ENCODE results near the gene GJB1. TPM values are rescaled to one million over a fixed set of nuclear protein-coding genes. Genes with fewer than 3 reads are reported as not detected.

GJB1 gene
- total and polyA plus RNA-seq, 9 of the 15 experiments (the other 6 are each of a cell fraction or from before 2014, with no cell fraction given), result 0.11 TPM; not detected in 8

DNA sequence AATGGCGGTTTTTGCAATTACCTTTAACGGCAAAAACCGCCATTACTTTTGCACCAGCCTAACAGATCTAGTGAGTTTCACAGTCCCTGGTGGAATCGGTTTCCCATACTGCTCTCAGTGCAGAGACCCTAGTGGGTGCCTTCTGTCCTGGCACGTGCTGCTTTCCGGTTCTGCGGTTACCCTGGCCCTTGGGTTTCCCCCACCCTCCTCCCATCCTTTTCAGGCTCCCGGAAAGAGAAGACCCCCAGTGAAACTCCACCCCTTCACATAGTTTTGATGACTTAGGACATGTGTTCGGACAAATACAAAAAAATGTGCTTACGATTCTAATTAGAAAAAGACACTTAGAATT is 41.5 kb upstream of the GJB1 start (continued):
- TF ChIP-seq, protein P1, sequence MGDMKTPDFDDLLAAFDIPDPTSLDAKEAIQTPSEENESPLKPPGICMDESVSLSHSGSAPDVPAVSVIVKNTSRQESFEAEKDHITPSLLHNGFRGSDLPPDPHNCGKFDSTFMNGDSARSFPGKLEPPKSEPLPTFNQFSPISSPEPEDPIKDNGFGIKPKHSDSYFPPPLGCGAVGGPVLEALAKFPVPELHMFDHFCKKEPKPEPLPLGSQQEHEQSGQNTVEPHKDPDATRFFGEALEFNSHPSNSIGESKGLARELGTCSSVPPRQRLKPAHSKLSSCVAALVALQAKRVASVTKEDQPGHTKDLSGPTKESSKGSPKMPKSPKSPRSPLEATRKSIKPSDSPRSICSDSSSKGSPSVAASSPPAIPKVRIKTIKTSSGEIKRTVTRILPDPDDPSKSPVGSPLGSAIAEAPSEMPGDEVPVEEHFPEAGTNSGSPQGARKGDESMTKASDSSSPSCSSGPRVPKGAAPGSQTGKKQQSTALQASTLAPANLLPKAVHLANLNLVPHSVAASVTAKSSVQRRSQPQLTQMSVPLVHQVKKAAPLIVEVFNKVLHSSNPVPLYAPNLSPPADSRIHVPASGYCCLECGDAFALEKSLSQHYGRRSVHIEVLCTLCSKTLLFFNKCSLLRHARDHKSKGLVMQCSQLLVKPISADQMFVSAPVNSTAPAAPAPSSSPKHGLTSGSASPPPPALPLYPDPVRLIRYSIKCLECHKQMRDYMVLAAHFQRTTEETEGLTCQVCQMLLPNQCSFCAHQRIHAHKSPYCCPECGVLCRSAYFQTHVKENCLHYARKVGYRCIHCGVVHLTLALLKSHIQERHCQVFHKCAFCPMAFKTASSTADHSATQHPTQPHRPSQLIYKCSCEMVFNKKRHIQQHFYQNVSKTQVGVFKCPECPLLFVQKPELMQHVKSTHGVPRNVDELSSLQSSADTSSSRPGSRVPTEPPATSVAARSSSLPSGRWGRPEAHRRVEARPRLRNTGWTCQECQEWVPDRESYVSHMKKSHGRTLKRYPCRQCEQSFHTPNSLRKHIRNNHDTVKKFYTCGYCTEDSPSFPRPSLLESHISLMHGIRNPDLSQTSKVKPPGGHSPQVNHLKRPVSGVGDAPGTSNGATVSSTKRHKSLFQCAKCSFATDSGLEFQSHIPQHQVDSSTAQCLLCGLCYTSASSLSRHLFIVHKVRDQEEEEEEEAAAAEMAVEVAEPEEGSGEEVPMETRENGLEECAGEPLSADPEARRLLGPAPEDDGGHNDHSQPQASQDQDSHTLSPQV (IDR thresholded peaks at IDR 0.05), result peak; percentile 75; the same call in 1 of the 2 replicates
- TF ChIP-seq SOX6 (IDR thresholded peaks at IDR 0.05) (no peak), STAT5A (IDR thresholded peaks at IDR 0.05; ENCODE audit: borderline replicate concordance, low read length) (no peak), ZNF212 (CRISPR knock-in tag; IDR thresholded peaks at IDR 0.05) (no peak), ARNT (IDR thresholded peaks at IDR 0.05) (no peak), HMG20A (CRISPR knock-in tag; conservative IDR thresholded peaks at IDR 0.05) (no peak), HIVEP1 (CRISPR knock-in tag; IDR thresholded peaks at IDR 0.05) (no peak), NR2C2 (CRISPR knock-in tag; IDR thresholded peaks at IDR 0.05) (no peak), NR2C2 (tag; IDR thresholded peaks at IDR 0.05) (peak; percentile 65; the same call in 1 of the 2 replicates), ETV1 (tag; conservative IDR thresholded peaks at IDR 0.05; ENCODE audit: low read depth) (0 out of 2 replicates have a peak, but pooled peaks have one; percentile 3), KDM1A (IDR thresholded peaks at IDR 0.05) (no peak), EZH2 (IDR thresholded peaks at IDR 0.05; ENCODE audit: borderline replicate concordance, low read depth, low read length) (no peak)

Measured in K562 (cell line).